ENCODE data around the gene LCK. TPM values are rescaled to one million over a fixed set of nuclear protein-coding genes. Genes with fewer than 3 reads are reported as not detected.

LCK gene
- total and polyA plus RNA-seq, 9 of the 15 experiments (the other 6 are each of a cell fraction or from before 2014, with no cell fraction given) = 0.04 to 0.47 (median 0.13) TPM; not detected in 6

DNA sequence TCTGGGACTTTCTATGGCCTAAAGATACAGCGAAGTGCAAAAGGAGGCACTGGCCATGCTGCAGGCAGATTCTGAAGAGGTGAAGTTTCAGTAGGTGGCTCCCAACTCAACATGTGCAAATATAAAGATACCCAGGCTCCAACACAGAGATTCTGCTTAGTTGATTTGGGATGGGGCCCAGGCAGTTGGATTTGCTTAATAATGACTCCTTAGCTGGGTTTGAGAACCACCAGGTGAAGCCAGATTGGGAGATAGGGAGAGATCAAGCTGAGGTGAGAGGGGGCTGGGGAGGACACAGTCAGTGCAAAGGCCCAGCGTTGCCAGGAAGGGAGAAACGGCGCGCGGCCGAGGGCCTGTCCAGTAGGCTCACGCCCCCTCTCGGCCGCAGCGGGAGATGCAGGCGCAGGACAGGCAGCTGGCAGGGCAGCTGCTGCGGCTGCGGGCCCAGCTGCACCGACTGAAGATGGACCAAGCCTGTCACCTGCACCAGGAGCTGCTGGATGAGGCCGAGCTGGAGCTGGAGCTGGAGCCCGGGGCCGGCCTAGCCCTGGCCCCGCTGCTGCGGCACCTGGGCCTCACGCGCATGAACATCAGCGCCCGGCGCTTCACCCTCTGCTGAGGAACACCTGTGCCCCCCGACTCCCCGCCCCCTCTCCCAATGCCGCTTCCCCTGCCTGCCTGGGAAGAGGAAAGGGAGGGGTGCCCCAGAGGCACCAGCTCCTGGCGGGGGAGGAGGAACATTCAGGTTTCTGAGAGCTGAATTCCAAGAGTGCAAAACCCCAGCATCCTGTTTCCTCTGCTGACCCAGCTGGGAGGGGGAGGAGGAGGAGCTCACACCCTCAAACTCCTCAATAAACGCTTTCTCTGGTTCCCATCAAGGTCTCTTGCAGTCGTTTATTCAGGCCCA lies 2.8 kb upstream of the LCK start:
- no peak overlapping the region for H3K27ac ChIP-seq (ENCODE audit: extremely low read depth, low read depth, low read length)
- DNase-seq (ENCODE audit: extremely low read depth in 1 of 4, low spot score in 3 of 4) (peak; percentile 90 to 92 (median 92)), ATAC-seq (peak; percentile 93), FAIRE-seq (peak; percentile 67)
- H3K9ac ChIP-seq (ENCODE audit: insufficient read depth in 1 of 2, low read depth in 2 of 2, low read length in 2 of 2) = no peak overlapping the region
- no peaks in the 10 kb centered on the region for H3K79me2 ChIP-seq (ENCODE audit: control insufficient read depth, insufficient read depth, low read length)
- ChIA-PET CTCF (ENCODE audit: low intra/inter-chr PET ratio) (interaction anchor here (0.7 to 1.4 kb wide), 2 partner anchors 32 to 138 kb away, joined by 3 to 8 read pairs; no protein-coding TSS in a partner anchor), POLR2A (interaction anchor here (0.6 to 1.9 kb wide), 15 partner anchors 7 to 89 kb away, joined by 3 to 9 read pairs (median 4); partner anchors contain the start of gene IQCC)
- H3K36me3 ChIP-seq (ENCODE audit: control insufficient read depth, insufficient read depth, low read length) = no peaks in the 10 kb centered on the region
- no peaks in the 10 kb centered on the region for H3K9me3 ChIP-seq (replicated peaks; ENCODE audit: control insufficient read depth, insufficient read depth, low read depth, low read length)
- BruUV-seq (replicated peaks) = no TSS peak
- in situ Hi-C loops (cut with MboI) (no loop called here), intact Hi-C loops (cut with micrococcal nuclease) (loop anchor here (5.0 kb wide), 1 partner anchor 41 kb away; the partner anchor contains the start of genes DCDC2B and IQCC)
- peak overlapping the region; percentile 99 for H2AFZ ChIP-seq (ENCODE audit: low read depth, low read length)
- H3K27me3 ChIP-seq (ENCODE audit: control insufficient read depth in 2 of 2, insufficient read depth in 2 of 2, low read length in 2 of 2) = no peaks in the 10 kb centered on the region
- H3K9me1 ChIP-seq (ENCODE audit: control insufficient read depth, insufficient read depth, low read length) = no peaks in the 10 kb centered on the region
- no peak overlapping the region for H3K4me3 ChIP-seq
- no peaks in the 10 kb centered on the region for H4K20me1 ChIP-seq (replicated peaks; ENCODE audit: control insufficient read depth, insufficient read depth, low read length)
- peaks cover 27 to 33% of the 10 kb centered on the region in 2 experiments; a peak in 4 of 5 replicates for H3K4me1 ChIP-seq (replicated peaks in 1 of 2; ENCODE audit: control insufficient read depth in 2 of 2, insufficient read depth in 2 of 2, low read length in 2 of 2)
- peak overlapping the region; percentile 54; the same call in 1 of the 2 replicates for H3K4me2 ChIP-seq (ENCODE audit: insufficient read depth, low read length)
- WGBS (ENCODE audit: insufficient coverage, low coverage, missing lambda C conversion rate) = 9% methylated on average over 22 of the region's 31 CpGs
- TF ChIP-seq ZNF175 (CRISPR knock-in tag; IDR thresholded peaks at IDR 0.05; ENCODE audit: low read depth) (no peak), SPI1 (IDR thresholded peaks at IDR 0.05; ENCODE audit: borderline replicate concordance, low read depth, low read length) (no peak), HLTF (IDR thresholded peaks at IDR 0.05) (peak; percentile 89; the same call in 1 of the 2 replicates), BCLAF1 (IDR thresholded peaks at IDR 0.05; ENCODE audit: borderline replicate concordance in 1 of 2, control insufficient read depth in 1 of 2, low read depth in 2 of 2, low read length in 1 of 2) (0 out of 4 replicates have a peak, but pooled peaks of 1 of the 2 experiments have one; percentile 41), MBD1 (CRISPR knock-in tag; IDR thresholded peaks at IDR 0.05) (no peak), XRCC5 (IDR thresholded peaks at IDR 0.05; ENCODE audit: low read depth, low read length) (0 out of 2 replicates have a peak, but pooled peaks have one; percentile 73), CC2D1A (IDR thresholded peaks at IDR 0.05) (peak; percentile 75), MEF2D (tag; conservative IDR thresholded peaks at IDR 0.05; ENCODE audit: low read depth) (0 out of 2 replicates have a peak, but pooled peaks have one; percentile 16), E2F4 (CRISPR knock-in tag; IDR thresholded peaks at IDR 0.05; ENCODE audit: low read depth) (no peak), GATAD2B (IDR thresholded peaks at IDR 0.05; ENCODE audit: borderline replicate concordance) (no peak)
- TF ChIP-seq, protein P1, sequence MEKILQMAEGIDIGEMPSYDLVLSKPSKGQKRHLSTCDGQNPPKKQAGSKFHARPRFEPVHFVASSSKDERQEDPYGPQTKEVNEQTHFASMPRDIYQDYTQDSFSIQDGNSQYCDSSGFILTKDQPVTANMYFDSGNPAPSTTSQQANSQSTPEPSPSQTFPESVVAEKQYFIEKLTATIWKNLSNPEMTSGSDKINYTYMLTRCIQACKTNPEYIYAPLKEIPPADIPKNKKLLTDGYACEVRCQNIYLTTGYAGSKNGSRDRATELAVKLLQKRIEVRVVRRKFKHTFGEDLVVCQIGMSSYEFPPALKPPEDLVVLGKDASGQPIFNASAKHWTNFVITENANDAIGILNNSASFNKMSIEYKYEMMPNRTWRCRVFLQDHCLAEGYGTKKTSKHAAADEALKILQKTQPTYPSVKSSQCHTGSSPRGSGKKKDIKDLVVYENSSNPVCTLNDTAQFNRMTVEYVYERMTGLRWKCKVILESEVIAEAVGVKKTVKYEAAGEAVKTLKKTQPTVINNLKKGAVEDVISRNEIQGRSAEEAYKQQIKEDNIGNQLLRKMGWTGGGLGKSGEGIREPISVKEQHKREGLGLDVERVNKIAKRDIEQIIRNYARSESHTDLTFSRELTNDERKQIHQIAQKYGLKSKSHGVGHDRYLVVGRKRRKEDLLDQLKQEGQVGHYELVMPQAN (IDR thresholded peaks at IDR 0.05; ENCODE audit: borderline replicate concordance) = peak; percentile 48; the same call in 1 of the 2 replicates

Measured in K562 (cell line).